ENCODE results near the gene PIEZO2.

DNA sequence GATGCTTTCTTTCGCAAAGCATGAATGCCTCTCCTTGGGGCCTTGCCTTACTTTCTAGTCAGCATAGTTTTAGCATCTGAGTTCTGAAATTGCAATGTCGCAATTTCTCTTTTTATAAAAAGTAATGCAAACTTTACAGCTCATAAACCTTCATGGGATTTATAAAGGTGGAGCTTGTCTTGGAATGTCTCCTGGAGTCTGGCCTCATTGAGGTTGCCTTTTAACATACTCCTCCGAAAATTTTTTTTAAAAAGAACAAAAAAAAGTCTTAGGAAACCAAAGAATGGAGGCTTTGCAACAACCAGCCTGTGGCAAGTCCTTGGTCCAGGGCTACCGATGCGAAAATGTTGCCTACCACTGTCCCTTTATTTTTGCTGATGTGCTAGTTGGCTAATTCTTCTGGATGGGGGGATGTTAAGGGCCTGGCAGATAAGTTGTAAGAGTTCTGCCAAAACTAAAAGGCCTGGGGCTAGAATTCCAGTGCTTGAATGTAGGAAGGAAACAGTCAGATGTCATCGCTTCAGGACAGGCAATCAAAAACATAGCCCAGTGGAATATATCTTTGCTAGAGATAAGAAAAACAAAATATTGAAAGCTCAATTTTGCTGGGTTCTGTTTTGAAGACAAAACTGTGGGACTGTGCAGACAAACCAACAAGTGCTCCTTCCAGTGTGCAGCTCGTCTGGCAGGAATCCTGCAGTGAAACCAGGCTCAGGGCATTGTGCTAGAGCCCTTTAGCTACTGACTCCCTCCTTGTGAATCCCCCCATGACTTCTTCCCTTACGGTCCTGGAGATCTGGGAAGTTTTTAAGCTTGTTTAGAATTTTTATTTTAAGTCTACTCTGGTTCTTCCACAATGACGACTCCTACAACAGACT lies 213.0 kb downstream of the PIEZO2 start:
- TF ChIP-seq, protein P1, sequence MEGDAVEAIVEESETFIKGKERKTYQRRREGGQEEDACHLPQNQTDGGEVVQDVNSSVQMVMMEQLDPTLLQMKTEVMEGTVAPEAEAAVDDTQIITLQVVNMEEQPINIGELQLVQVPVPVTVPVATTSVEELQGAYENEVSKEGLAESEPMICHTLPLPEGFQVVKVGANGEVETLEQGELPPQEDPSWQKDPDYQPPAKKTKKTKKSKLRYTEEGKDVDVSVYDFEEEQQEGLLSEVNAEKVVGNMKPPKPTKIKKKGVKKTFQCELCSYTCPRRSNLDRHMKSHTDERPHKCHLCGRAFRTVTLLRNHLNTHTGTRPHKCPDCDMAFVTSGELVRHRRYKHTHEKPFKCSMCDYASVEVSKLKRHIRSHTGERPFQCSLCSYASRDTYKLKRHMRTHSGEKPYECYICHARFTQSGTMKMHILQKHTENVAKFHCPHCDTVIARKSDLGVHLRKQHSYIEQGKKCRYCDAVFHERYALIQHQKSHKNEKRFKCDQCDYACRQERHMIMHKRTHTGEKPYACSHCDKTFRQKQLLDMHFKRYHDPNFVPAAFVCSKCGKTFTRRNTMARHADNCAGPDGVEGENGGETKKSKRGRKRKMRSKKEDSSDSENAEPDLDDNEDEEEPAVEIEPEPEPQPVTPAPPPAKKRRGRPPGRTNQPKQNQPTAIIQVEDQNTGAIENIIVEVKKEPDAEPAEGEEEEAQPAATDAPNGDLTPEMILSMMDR (IDR thresholded peaks at IDR 0.05), result no peak
- no peak for TF ChIP-seq EZH2phosphoT487 (IDR thresholded peaks at IDR 0.05)
- no peak for TF ChIP-seq EZH2 (IDR thresholded peaks at IDR 0.05)
